ENCODE data around the gene DAZAP1.
"Not testable (repeated sequence)": the region's sequence is repeated elsewhere in the genome, so short reads cannot be mapped to it uniquely, and the experiment has no call there.

The DAZAP1 gene

GRCh38 chr19:1473085-1473851 lies 65.9 kb downstream of the DAZAP1 start:
- DNase-seq (ENCODE audit: low read depth): no peak
- H3K4me3 ChIP-seq (ENCODE audit: low read depth, low read length): no peak overlapping the region
- TF ChIP-seq CTCF (IDR thresholded peaks at IDR 0.05; ENCODE audit: control insufficient read depth, extremely low read depth, insufficient read depth): no peak

GRCh38 chr19:1474011-1474764 lies 66.8 kb downstream of the DAZAP1 start:
- TF ChIP-seq CTCF (IDR thresholded peaks at IDR 0.05; ENCODE audit: control insufficient read depth, extremely low read depth, insufficient read depth): no peak

GRCh38 chr19:1474765-1475351 lies 67.5 kb downstream of the DAZAP1 start:
- DNase-seq (ENCODE audit: low read depth): no peak
- TF ChIP-seq CTCF (IDR thresholded peaks at IDR 0.05; ENCODE audit: control insufficient read depth, extremely low read depth, insufficient read depth): no peak
- no peak overlapping the region for H3K4me3 ChIP-seq (ENCODE audit: low read depth, low read length)

More at GRCh38 chr19:1474011-1474764, 66.8 kb downstream of the DAZAP1 start:
- no peak for DNase-seq (ENCODE audit: low read depth)
- H3K4me3 ChIP-seq (ENCODE audit: low read depth, low read length): no peak overlapping the region

- no peak for TF ChIP-seq CTCF (IDR thresholded peaks at IDR 0.05; ENCODE audit: control insufficient read depth, extremely low read depth, insufficient read depth)
- no peak for DNase-seq (ENCODE audit: low read depth)
Measured at GRCh38 chr19:1475751-1476437, 68.5 kb downstream of the DAZAP1 start.

GRCh38 chr19:1477056-1477455 lies 69.7 kb downstream of the DAZAP1 start:
- H3K4me3 ChIP-seq (ENCODE audit: low read depth, low read length); DNase-seq (ENCODE audit: low read depth): not testable (repeated sequence)

More at GRCh38 chr19:1475751-1476437, 68.5 kb downstream of the DAZAP1 start:
- H3K4me3 ChIP-seq (ENCODE audit: low read depth, low read length): no peak overlapping the region

GRCh38 chr19:1478934-1479707 lies 71.7 kb downstream of the DAZAP1 start, which contains the start of gene C19orf25:
Gene C19orf25 (minus strand): TSS chr19:1479215. CDS start chr19:1478903, 312 bp downstream.
- H3K4me3 ChIP-seq (ENCODE audit: low read depth, low read length): peak within 1 kb of the TSS; percentile 93
- TF ChIP-seq CTCF (IDR thresholded peaks at IDR 0.05; ENCODE audit: control insufficient read depth, extremely low read depth, insufficient read depth): no peak
- DNase-seq (ENCODE audit: low read depth): peak; percentile 73

All from LNCaP clone FGC (cell line).